ENCODE data around the gene ERAL1.
"Not testable (repeated sequence)": the region's sequence is repeated elsewhere in the genome, so short reads cannot be mapped to it uniquely, and the experiment has no call there.

Gene ERAL1

GRCh38 chr17:28879886-28880571 is 25.2 kb downstream of the ERAL1 start:
- no peak for DNase-seq (ENCODE audit: low spot score)

- no peak for DNase-seq (ENCODE audit: low spot score)
These were observed 25.7 kb downstream of the ERAL1 start for GRCh38 chr17:28880572-28880945.

- no peak for DNase-seq (ENCODE audit: low spot score)
These were observed 26.8 kb downstream of the ERAL1 start for GRCh38 chr17:28881533-28882056.

GRCh38 chr17:28882154-28882895 is 27.5 kb downstream of the ERAL1 start:
- DNase-seq (ENCODE audit: low spot score), result no peak

- DNase-seq (ENCODE audit: low spot score), result no peak
These were observed 29.3 kb downstream of the ERAL1 start for GRCh38 chr17:28883967-28884702.

- DNase-seq (ENCODE audit: low spot score), result no peak
These were observed 30.5 kb downstream of the ERAL1 start for GRCh38 chr17:28885363-28885762.

- DNase-seq (ENCODE audit: low spot score), result no peak
These were observed 31.1 kb downstream of the ERAL1 start for GRCh38 chr17:28885951-28886350.

GRCh38 chr17:28887871-28888471 is 33.2 kb downstream of the ERAL1 start:
- peak; percentile 69 for DNase-seq (ENCODE audit: low spot score)

GRCh38 chr17:28888832-28889231 is 34.0 kb downstream of the ERAL1 start:
- DNase-seq (ENCODE audit: low spot score), result peak; percentile 45

GRCh38 chr17:28889996-28890395 is 35.2 kb downstream of the ERAL1 start:
- no peak for DNase-seq (ENCODE audit: low spot score)

- no peak for DNase-seq (ENCODE audit: low spot score)
These were observed 36.4 kb downstream of the ERAL1 start for GRCh38 chr17:28891201-28891600.

- DNase-seq (ENCODE audit: low spot score), result no peak
These were observed 37.2 kb downstream of the ERAL1 start for GRCh38 chr17:28892024-28892423.

- DNase-seq (ENCODE audit: low spot score), result not testable (repeated sequence)
These were observed 38.7 kb downstream of the ERAL1 start for GRCh38 chr17:28893248-28894183.

- no peak for DNase-seq (ENCODE audit: low spot score)
These were observed 41.1 kb downstream of the ERAL1 start for GRCh38 chr17:28895794-28896447.

GRCh38 chr17:28896491-28896883 is 41.7 kb downstream of the ERAL1 start:
- DNase-seq (ENCODE audit: low spot score), result no peak

GRCh38 chr17:28896884-28897768 is 42.3 kb downstream of the ERAL1 start, which contains the start of gene FLOT2:
TSS of gene FLOT2 (minus strand) at chr17:28897733. CDS start at chr17:28897574, 159 bp downstream.
- DNase-seq (ENCODE audit: low spot score), result peak; percentile 66

GRCh38 chr17:28897769-28898526 is 43.1 kb downstream of the ERAL1 start:
- no peak for DNase-seq (ENCODE audit: low spot score)

- DNase-seq (ENCODE audit: low spot score), result no peak
These were observed 43.7 kb downstream of the ERAL1 start for GRCh38 chr17:28898527-28898955.

All from germinal center (tissue), 1 donor.